ENCODE data around the gene TRAK1. TPM values are rescaled to one million over a fixed set of nuclear protein-coding genes. Genes with fewer than 3 reads are reported as not detected.

The TRAK1 gene
- total and polyA plus RNA-seq, 10 of the 15 experiments (the other 5 are each of a cell fraction or from before 2014, with no cell fraction given), result 6.6 to 46.2 (median 23.7) TPM

DNA sequence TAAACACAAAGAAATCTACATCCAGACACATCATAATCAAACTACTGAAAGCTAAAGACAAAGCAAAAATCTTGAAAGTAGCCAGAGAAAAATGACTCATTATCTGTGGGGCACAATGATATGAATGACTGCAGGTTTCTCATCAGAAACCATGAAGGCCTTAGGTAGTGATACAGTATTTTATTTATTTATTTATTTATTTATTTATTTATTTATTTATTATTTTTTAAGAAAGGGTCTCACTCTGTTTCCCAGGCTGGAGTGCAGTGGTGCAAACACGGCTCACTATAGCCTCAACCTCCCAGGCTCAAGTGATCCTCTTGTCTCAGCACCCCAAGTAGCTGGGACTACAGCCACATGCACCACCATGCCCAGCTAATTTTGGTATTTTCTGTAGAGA lies 159.6 kb downstream of the TRAK1 start:
- H3K9me3 ChIP-seq (replicated peaks; ENCODE audit: control insufficient read depth, insufficient read depth, low read length), result no peaks in the 10 kb centered on the region
- RAD21 ChIA-PET (ENCODE audit: unreplicated experiment), result interaction anchor here (7.4 kb wide), 1 partner anchor 192 kb away, joined by 90 read pairs; no protein-coding TSS in a partner anchor
- TF ChIP-seq NFIC (IDR thresholded peaks at IDR 0.05; ENCODE audit: low read depth, low read length) (no peak), PKNOX1 (IDR thresholded peaks at IDR 0.05) (no peak), IRF4 (IDR thresholded peaks at IDR 0.05; ENCODE audit: low read depth, low read length) (no peak), USF2 (IDR thresholded peaks at IDR 0.05; ENCODE audit: borderline replicate concordance, low read depth, low read length) (no peak), FOXK2 (IDR thresholded peaks at IDR 0.05) (no peak), ESRRA (IDR thresholded peaks at IDR 0.05; ENCODE audit: low read length) (no peak), YY1 (IDR thresholded peaks at IDR 0.05; ENCODE audit: low read depth, low read length) (no peak), CBX3 (IDR thresholded peaks at IDR 0.05; ENCODE audit: borderline replicate concordance, low read depth) (no peak), ATF2 (IDR thresholded peaks at IDR 0.05; ENCODE audit: low read length) (no peak), HSF1 (IDR thresholded peaks at IDR 0.05; ENCODE audit: low read depth, low read length) (no peak), POLR2A (IDR thresholded peaks at IDR 0.05; ENCODE audit: low read depth, low read length) (no peak), MEF2B (IDR thresholded peaks at IDR 0.05; ENCODE audit: partially characterized antibody, poor library complexity, severe bottlenecking) (no peak), KDM1A (IDR thresholded peaks at IDR 0.05; ENCODE audit: borderline replicate concordance) (no peak)
- TF ChIP-seq, protein P1, sequence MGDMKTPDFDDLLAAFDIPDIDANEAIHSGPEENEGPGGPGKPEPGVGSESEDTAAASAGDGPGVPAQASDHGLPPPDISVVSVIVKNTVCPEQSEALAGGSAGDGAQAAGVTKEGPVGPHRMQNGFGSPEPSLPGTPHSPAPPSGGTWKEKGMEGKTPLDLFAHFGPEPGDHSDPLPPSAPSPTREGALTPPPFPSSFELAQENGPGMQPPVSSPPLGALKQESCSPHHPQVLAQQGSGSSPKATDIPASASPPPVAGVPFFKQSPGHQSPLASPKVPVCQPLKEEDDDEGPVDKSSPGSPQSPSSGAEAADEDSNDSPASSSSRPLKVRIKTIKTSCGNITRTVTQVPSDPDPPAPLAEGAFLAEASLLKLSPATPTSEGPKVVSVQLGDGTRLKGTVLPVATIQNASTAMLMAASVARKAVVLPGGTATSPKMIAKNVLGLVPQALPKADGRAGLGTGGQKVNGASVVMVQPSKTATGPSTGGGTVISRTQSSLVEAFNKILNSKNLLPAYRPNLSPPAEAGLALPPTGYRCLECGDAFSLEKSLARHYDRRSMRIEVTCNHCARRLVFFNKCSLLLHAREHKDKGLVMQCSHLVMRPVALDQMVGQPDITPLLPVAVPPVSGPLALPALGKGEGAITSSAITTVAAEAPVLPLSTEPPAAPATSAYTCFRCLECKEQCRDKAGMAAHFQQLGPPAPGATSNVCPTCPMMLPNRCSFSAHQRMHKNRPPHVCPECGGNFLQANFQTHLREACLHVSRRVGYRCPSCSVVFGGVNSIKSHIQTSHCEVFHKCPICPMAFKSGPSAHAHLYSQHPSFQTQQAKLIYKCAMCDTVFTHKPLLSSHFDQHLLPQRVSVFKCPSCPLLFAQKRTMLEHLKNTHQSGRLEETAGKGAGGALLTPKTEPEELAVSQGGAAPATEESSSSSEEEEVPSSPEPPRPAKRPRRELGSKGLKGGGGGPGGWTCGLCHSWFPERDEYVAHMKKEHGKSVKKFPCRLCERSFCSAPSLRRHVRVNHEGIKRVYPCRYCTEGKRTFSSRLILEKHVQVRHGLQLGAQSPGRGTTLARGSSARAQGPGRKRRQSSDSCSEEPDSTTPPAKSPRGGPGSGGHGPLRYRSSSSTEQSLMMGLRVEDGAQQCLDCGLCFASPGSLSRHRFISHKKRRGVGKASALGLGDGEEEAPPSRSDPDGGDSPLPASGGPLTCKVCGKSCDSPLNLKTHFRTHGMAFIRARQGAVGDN (IDR thresholded peaks at IDR 0.05), result no peak
- 0 out of 4 replicates have a peak, but pooled peaks cover 0 to 2% of the 10 kb centered on the region in 2 experiments for H3K27me3 ChIP-seq (replicated peaks in 1 of 2; ENCODE audit: control insufficient read depth in 2 of 2, insufficient read depth in 2 of 2, low read length in 1 of 2)
- H3K79me2 ChIP-seq (ENCODE audit: control insufficient read depth, insufficient read depth, low read length), result no peaks in the 10 kb centered on the region
- no peaks in the 10 kb centered on the region for H3K36me3 ChIP-seq (ENCODE audit: control insufficient read depth in 2 of 2, insufficient read depth in 2 of 2, low read length in 1 of 2)
- no peak overlapping the region for H3K27ac ChIP-seq (ENCODE audit: control insufficient read depth, insufficient read depth)
- no peak for FAIRE-seq
- intact Hi-C loops (cut with micrococcal nuclease; ENCODE audit: unreplicated experiment) (no loop called here), in situ Hi-C loops (cut with MboI) (no loop called here)
- no TSS peak for BruUV-seq (replicated peaks)
- H2AFZ ChIP-seq (ENCODE audit: control insufficient read depth, low read depth, low read length), result no peak overlapping the region
- 94% methylated on average over 1 of the region's 1 CpG for WGBS (ENCODE audit: insufficient coverage, insufficient replicate concordance, low lambda C conversion rate, missing lambda C conversion rate)
- no peaks in the 10 kb centered on the region for H4K20me1 ChIP-seq (ENCODE audit: control insufficient read depth, insufficient read depth)
- no peak for ATAC-seq
- DNase-seq (ENCODE audit: low read depth, low spot score), result no peak
- H3K9ac ChIP-seq (ENCODE audit: control insufficient read depth, insufficient read depth, low read length), result no peak overlapping the region
- SMC1A ChIA-PET (ENCODE audit: uncharacterized antibody, unreplicated experiment), result interaction anchor here (1.2 to 6.0 kb wide), 2 partner anchors 27 to 190 kb away, joined by 3 to 110 read pairs; no protein-coding TSS in a partner anchor
- CTCF ChIA-PET, result interaction anchor here (2.2 kb wide), 1 partner anchor 193 kb away, joined by 8 read pairs; no protein-coding TSS in a partner anchor
- H3K4me3 ChIP-seq, result no peak overlapping the region
- 0 out of 2 replicates have a peak, but pooled peaks cover 2% of the 10 kb centered on the region for H3K4me1 ChIP-seq (ENCODE audit: control insufficient read depth, insufficient read depth, low read length)
- POLR2A ChIA-PET, result no interaction called here
- no peak overlapping the region for H3K4me2 ChIP-seq (ENCODE audit: control insufficient read depth, insufficient read depth)

Data from GM12878 (cell line).